ENCODE measurements around the gene GALNT4. TPM values are rescaled to one million over a fixed set of nuclear protein-coding genes. Genes with fewer than 3 reads are reported as not detected.
A peak's percentile ranks its signal among the peaks of the same experiment; 100 is the strongest.

Gene GALNT4
- total RNA-seq, 1 donor from 2014 or later: 3.8 TPM

- H3K27me3 Mint-ChIP-seq (ENCODE audit: unreplicated experiment): no peaks in the 10 kb centered on the region
- no peaks in the 10 kb centered on the region for H3K4me1 Mint-ChIP-seq (ENCODE audit: unreplicated experiment)
- H3K36me3 Mint-ChIP-seq (ENCODE audit: unreplicated experiment): no peaks in the 10 kb centered on the region
- TF ChIP-seq, protein P1, sequence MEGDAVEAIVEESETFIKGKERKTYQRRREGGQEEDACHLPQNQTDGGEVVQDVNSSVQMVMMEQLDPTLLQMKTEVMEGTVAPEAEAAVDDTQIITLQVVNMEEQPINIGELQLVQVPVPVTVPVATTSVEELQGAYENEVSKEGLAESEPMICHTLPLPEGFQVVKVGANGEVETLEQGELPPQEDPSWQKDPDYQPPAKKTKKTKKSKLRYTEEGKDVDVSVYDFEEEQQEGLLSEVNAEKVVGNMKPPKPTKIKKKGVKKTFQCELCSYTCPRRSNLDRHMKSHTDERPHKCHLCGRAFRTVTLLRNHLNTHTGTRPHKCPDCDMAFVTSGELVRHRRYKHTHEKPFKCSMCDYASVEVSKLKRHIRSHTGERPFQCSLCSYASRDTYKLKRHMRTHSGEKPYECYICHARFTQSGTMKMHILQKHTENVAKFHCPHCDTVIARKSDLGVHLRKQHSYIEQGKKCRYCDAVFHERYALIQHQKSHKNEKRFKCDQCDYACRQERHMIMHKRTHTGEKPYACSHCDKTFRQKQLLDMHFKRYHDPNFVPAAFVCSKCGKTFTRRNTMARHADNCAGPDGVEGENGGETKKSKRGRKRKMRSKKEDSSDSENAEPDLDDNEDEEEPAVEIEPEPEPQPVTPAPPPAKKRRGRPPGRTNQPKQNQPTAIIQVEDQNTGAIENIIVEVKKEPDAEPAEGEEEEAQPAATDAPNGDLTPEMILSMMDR (IDR thresholded peaks at IDR 0.05): no peak
- no peak overlapping the region for H3K27ac Mint-ChIP-seq (ENCODE audit: unreplicated experiment)
- H3K9me3 Mint-ChIP-seq (ENCODE audit: unreplicated experiment): peaks cover 7% of the 10 kb centered on the region
- no peak for DNase-seq (ENCODE audit: extremely low spot score, unreplicated experiment)
- no peak overlapping the region for H3K4me3 Mint-ChIP-seq (ENCODE audit: unreplicated experiment)
Measured at GRCh38 chr12:89552376-89552775, 27.8 kb upstream of the GALNT4 start.

DNA sequence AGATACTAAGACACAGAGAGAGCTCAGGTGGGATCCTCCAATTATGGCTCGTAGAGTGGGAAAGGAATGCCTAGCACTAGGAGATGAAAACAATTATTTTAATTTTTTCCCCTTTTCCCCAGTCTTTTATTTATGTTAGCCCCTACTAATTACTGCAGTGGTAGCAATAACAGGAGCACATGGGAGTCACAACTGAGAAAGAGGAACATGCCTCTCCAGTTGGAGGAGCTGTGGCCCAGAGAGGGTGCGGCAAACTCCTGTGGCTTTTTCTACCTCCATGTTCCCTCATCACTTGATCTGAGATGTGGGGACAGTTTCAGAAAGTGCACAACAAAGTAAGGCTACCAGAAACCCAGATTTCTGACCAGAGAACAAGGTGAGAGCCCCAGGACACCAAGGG is 27.2 kb upstream of the GALNT4 start:
- Mint-ChIP-seq H3K36me3 (ENCODE audit: unreplicated experiment) (no peaks in the 10 kb centered on the region), H3K9me3 (ENCODE audit: unreplicated experiment) (peaks cover 7% of the 10 kb centered on the region), H3K4me3 (ENCODE audit: unreplicated experiment) (no peak overlapping the region), H3K27me3 (ENCODE audit: unreplicated experiment) (no peaks in the 10 kb centered on the region), H3K27ac (ENCODE audit: unreplicated experiment) (no peak overlapping the region), H3K4me1 (ENCODE audit: unreplicated experiment) (peaks cover 3% of the 10 kb centered on the region)
- no peak for DNase-seq (ENCODE audit: extremely low spot score, unreplicated experiment)
- TF ChIP-seq, protein P1 (IDR thresholded peaks at IDR 0.05): no peak

DNA sequence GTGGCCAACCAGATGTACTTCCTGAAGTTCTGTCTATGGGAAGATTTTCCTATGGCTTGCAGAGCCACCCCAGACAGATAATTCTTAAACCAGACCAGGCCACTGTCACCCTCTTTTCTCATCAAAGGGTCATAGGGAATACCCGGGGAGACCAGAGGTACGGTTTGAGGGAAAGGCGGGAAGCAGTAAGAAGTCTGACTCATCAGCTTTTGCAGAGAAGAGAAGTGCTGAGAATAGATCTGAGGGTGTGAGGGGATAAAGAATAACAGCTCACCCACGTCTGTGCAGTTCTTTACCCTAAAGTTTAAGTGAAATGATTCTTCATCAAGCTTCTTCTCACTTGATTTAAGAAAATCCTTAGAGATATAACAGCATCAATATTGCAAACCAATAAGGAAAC is 22.5 kb upstream of the GALNT4 start:
- no peak for DNase-seq (ENCODE audit: extremely low spot score, unreplicated experiment)
- TF ChIP-seq, protein P1 (IDR thresholded peaks at IDR 0.05): no peak
- peaks cover under 1% of the 10 kb centered on the region for H3K9me3 Mint-ChIP-seq (ENCODE audit: unreplicated experiment)
- no peaks in the 10 kb centered on the region for H3K36me3 Mint-ChIP-seq (ENCODE audit: unreplicated experiment)
- no peak overlapping the region for H3K4me3 Mint-ChIP-seq (ENCODE audit: unreplicated experiment)
- H3K27me3 Mint-ChIP-seq (ENCODE audit: unreplicated experiment): no peaks in the 10 kb centered on the region
- no peak overlapping the region for H3K27ac Mint-ChIP-seq (ENCODE audit: unreplicated experiment)
- peaks cover 27% of the 10 kb centered on the region for H3K4me1 Mint-ChIP-seq (ENCODE audit: unreplicated experiment)

GRCh38 chr12:89546151-89546550 is 21.6 kb upstream of the GALNT4 start:
- Mint-ChIP-seq H3K27ac (ENCODE audit: unreplicated experiment) (no peak overlapping the region), H3K4me1 (ENCODE audit: unreplicated experiment) (peaks cover 28% of the 10 kb centered on the region), H3K4me3 (ENCODE audit: unreplicated experiment) (no peak overlapping the region), H3K9me3 (ENCODE audit: unreplicated experiment) (no peaks in the 10 kb centered on the region), H3K36me3 (ENCODE audit: unreplicated experiment) (no peaks in the 10 kb centered on the region), H3K27me3 (ENCODE audit: unreplicated experiment) (no peaks in the 10 kb centered on the region)
- DNase-seq (ENCODE audit: extremely low spot score, unreplicated experiment): no peak
- TF ChIP-seq, protein P1 (IDR thresholded peaks at IDR 0.05): no peak

DNA sequence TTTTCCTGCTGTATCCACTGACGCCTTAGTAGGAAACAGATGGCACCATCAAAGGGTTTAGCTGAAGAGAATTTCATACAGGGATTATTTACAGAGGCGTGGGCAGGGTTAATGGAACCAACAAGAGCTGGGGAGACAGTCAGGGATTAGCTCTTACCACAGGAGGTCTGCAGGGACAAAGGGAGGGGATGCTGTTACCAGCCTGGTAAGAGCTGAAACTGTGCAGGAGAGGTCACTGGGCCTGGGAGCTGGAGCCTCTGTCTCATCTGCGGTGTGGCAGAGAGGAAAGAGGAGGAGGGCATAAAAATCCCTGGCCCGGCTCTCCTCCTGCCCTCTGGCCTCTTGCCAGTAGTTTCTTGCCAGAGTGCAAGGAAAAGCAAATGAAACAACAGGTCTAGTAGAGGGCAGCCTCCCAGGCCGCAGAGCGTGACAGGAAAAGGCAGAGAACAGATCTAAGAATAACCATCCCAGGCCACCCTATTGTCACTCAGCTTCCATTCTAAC is 20.1 kb upstream of the GALNT4 start:
- TF ChIP-seq, protein P1 (IDR thresholded peaks at IDR 0.05): no peak
- no peak overlapping the region for H3K4me3 Mint-ChIP-seq (ENCODE audit: unreplicated experiment)
- H3K27me3 Mint-ChIP-seq (ENCODE audit: unreplicated experiment): no peaks in the 10 kb centered on the region
- H3K36me3 Mint-ChIP-seq (ENCODE audit: unreplicated experiment): no peaks in the 10 kb centered on the region
- no peaks in the 10 kb centered on the region for H3K9me3 Mint-ChIP-seq (ENCODE audit: unreplicated experiment)
- H3K27ac Mint-ChIP-seq (ENCODE audit: unreplicated experiment): peak overlapping the region; percentile 60
- no peak for DNase-seq (ENCODE audit: extremely low spot score, unreplicated experiment)
- peaks cover 28% of the 10 kb centered on the region for H3K4me1 Mint-ChIP-seq (ENCODE audit: unreplicated experiment)

Data from osteocyte (in vitro differentiated cells).